Activated CD4-positive, alpha-beta T cell treated with anti-CD3 and anti-CD28 coated beads, Interleukin-2, amount 50 U/mL, for 16 hours (primary cell): ENCODE measurements around the gene EDNRA.
A peak's percentile ranks its signal among the peaks of the same experiment; 100 is the strongest.

Experiments used
- DNase-seq: peaks from one replicate; pipeline ENCODE4 v3.0.0-alpha.2; 2020

EDNRA gene

DNA sequence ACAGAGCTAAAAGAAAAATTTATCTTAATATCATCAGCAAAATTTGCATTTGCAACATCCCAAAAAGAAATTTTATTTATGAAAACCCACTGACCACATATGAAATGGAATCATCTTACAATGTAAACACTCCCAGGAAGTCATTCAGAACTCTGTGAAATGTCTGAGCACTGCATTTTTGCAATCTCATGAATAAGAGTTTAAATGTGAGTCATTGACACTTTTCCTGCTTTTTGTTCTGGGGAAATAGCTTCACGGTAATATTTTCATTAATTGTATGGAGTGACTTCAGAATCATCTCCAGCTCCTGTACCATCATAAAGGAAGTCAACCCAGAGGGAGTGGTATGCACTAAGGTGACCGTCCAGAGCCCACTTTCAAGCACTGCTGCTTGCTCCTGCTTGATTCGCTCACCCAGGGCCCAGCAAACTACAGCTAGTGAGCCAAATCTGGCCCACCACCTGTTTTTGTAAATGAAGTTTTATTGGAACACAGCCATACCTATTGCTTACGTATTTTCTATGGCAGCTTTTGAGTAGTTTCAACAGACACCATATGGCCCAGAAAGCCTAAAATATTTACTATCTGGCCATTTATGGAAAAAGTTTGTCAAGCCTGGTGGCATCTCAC is 17.2 kb downstream of the EDNRA start:
- no peak for DNase-seq

DNA sequence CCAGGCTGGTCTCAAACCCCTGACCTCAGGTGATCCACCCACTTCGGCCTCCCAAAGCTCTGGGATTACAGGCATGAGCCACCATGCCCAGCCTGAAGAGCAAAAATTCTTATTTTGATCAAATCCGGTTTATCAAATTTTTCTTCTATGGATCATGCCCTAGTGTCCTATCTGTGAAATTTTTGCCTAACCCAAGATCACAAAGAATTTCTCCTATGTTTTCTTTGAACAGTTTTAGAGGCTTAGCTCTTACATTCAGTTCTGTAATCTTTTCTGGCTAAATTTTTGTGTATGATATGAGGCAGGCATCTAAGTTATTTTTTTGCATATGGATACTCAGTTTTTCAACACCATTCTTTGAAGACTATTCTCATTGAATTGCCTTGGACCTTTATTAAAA is 27.4 kb downstream of the EDNRA start:
- no peak for DNase-seq

DNA sequence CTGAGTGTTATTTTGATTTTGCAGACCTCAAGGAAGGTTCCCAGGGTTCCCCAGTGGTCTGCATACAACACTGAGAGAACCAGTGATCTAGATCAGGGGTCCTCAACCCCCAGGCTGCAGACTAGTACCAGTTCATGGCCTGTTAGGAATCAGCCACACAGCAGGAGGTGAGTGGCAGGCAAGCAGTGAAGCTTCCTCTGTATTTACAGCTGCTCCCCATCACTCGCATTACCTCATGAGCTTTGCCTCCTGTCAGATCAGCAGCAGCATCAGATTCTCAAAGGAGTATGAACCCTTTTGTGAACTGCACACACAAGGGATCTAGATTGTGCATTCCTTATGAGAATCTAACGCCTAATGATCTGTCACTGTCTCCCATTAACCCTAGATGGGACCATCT is 28.5 kb downstream of the EDNRA start:
- no peak for DNase-seq

DNA sequence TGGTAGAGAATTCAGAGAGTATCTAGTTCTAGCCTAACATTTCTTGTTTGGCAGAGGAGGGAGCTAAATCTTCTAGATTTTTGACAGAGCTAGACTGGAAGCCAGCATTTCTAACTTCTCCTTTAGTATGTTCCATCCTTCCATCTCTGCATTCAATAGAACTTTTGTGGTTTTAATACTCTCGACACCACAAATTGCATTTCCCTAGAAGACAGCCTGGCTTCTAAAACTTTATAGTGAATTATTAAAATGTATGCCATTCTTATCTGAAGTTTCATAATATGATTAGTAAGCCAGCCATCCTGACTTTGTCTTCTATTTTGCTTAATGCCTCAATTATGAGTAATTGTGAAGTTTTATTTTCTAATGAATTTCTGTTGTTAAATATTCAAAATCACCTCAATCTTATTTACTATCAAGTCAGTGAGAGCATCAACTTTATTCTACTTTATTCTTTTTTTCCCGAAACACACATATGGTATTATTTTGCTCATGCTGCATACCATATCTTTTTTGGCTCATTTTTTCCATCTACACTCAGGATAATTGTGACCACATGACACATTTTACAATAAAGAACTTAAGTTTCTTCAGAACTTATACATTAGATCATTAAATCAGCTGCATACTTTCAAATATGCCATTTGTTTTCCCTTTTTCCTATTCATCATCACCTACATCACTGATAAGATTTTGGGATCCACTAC is 30.2 kb downstream of the EDNRA start:
- DNase-seq, result no peak

DNA sequence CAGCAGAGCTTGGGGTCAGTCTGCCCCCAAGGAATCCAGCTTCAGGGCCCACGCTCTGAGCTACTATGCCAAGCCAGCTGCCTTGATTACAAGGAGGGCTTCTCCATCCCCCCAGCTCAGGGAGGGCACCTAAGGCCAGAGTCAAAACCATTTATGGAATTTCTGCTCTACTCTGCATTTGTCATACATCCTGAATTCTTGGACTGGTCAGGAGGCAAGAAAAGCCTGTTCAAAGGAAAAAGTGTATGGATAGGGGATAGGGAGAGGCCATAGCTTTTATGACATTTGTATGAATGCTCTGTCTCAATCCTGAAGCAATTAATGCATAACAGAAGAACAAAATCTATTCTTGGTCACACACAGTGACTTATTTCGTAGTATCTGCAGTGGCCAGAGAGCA is 32.2 kb downstream of the EDNRA start:
- DNase-seq, result no peak

DNA sequence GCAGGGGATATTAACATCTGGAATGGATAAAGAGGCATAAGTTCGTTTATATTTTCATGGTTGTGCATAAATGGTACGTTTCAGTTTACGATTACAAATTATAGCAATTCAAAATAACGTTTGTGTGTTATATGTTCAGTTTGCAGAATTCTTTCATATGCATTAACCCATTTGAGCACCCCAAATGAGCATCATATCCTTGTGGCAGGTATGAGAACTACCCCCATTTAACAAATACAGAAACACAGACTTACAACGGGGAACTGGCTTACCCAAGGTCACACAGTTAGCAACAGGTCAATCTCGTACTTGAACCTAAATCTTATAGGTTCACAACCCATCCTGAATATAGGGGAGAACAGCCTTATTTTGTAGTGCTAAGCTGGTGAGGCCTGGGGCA is 33.1 kb downstream of the EDNRA start:
- DNase-seq, result no peak

DNA sequence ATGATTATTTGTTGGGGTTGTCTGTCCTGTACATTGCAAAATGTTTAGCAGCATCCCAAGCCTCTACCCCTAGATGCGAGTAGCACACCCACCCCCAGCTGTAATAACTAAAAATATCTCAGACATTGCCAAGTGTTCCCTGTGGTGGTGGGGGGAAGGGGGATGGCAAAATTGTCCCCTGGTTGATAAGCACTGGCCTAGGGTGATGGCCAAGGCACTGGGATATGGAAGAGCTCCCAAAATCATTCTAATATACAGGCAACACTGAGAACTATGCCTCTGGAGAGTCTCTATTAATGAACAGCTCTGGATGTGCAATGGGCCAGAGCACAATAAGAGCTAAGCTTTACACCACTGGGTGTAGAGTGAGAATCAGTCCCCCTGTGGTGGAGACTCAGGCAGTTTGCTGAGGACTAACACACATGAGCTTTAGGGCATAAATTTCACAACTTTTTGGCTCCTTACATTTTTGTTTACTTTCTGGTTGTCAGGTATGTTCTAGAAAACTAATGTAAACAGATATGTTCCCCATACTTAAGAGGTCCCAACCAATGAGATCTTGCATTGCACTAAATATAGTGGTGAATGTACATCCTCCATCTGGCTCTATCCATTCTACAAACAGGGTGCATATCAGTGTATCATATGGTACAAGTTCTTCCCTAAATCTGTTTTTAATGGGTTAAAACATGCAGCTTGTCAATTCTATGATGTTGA is 34.5 kb downstream of the EDNRA start:
- DNase-seq, result no peak

DNA sequence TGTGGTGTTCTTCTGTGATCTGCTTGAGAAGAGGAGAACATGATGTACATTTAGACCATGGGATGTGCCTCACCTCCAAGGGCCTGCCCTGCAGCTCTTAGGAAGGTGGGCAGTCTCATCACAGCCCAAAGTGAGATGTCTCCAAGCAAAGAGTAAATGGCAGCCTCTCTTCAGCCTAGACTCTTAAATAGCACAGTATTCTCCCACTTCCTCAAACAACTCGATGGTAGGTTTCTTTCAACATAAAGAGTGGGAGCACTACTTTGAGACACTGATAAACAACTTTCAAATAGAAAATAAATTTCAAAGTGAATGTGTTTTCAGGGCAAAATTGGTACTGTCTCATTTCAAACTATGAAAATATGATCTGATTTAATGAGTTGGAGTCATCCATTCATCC is 35.2 kb downstream of the EDNRA start:
- DNase-seq, result no peak

DNA sequence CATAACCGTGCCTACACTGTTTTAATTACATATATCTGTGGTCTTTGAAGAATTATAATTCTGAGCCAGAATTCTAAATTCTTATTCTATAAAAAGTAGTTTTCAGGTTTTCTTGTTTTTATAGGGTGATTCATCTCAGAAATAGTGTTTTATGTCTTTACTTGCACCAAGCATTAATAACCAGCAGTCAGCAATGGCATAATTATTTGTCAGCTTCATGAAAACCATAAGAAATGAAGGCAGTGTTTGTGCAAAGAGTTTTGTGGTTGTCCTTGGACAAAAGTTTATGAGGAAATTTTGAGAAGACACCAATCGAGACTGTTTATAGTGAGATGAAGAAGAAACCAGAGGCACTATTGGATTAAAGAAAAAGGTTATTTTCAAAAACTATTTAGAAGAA is 37.2 kb downstream of the EDNRA start:
- DNase-seq, result no peak

DNA sequence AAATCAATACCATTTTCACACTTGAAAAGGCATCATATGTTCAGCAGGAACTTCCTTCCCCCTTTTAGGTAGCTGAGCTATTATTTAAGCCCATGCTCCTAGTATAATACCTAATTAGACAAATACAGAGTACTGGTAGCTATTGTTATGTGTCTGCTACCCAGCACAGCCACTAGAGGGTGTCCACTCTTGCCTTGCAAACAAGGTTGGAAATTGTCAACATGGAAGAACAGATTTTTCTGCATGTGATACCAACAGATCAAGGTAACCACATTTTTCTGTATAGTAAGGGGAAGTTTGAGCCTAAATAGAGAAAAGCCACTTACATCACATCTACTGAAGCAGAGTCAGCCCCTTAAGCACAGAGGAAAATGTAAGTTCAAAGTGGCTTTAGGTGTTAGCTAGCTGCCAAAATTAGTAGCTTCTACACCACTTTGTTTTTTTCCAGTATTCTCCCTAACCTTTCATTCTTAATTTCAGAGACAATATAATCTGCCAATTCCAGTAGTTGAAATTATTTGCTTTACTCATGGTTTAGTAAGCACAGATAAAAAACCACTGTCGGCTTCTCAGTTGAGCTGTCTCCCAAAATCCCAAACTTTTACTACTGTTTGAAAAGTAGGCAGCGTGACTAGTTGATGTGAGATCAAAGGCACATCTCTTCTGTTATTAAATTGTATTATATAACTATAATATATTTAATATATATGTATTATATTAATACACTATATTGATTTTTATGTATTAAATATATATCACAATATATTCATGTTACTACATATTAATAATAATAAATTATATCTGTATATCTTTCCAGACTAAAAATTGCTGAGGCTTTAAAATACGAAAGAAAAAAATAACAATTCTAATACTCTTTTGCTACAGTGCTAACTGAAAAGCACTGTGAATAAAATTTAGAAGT is 38.2 kb downstream of the EDNRA start:
- DNase-seq, result peak; percentile 59

DNA sequence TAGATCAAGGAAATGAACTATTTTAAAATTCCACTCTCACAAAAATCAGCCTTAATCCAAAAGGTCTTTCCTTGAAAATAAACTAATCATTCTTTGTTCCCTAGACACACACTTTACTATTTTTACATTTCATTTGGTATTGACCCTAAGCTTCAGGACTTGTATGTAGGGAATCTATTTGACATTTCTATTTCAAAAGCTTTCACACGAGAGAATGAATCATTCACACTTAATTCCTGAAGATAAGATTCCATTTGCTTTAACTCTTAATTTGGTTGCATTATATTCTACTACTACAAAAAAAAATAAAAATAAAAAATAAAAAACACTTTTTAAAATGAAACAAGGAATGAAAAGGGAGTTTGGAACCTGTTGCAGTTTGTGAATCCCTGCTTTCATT is 43.7 kb downstream of the EDNRA start:
- no peak for DNase-seq

DNA sequence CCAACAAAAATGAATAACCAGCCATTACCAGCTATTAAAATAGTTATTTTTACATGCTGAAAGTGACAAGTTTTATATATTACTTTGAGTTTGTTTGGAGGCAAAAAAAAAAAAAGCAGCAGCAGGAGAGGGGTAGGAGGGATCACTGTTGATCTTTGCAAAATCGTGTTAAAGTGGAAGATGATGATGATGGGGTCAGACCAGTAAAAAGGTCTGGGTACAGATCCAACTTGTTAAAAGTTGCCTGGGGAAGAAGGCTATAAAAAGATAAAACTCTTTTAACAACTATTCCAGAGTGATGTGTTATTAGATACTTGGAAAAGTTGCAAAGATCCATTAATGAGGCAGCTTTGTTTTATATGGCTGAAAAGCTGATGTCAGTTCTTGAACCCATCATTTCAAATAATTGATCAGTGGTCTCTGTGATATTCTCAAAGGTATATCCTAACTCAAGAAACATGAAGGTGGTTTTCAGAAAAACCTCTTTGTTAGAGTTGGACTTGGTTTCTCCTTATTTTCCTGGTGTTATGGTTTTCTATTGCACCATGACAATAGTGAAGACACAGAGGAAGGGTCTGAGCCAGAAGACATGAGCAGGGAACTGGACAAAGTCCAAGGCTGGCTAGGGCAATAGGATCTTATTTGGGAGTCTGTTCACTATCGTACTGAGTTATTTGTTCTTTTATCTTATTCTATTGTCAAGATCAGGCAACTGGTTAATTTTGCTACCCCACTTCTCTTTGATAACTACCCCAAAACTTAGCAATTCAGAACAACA is 44.8 kb downstream of the EDNRA start:
- DNase-seq, result no peak

DNA sequence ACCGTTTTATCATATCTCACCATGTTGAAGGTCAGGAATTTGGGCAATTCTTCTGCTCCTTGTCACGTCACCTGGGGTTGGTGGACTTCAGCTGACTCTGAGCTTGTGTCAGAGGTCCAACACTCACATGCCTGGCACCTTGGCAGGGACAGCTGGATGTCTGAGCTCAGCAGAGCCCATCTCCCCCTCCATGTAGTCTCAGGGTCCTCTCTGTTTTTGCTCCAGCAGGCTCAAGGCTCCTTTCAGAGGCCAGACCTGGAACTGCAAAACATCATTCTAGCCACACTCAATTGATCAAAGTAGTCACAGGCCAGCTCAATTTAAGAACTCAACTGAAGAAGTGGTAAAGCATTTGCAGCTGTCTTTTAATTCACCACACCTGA is 45.4 kb downstream of the EDNRA start:
- no peak for DNase-seq

DNA sequence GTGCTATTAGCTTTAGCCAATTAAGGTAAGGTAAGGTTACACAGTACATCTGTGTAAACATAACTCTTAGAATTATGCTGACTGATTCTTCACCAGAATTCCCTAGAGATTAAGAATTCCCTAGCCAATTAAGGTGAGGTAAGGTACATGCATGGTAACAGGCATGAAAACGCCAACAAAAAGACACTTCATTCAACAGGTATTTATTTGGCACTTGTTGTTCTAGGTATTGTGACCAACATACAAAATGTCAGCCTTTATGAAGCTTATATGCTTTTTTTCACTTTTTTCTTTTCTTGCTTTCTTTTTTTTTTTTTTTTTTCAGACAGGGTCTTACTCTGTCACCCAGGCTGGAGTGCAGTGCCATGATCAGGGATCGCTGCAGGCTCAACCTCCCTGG is 47.2 kb downstream of the EDNRA start:
- no peak for DNase-seq

DNA sequence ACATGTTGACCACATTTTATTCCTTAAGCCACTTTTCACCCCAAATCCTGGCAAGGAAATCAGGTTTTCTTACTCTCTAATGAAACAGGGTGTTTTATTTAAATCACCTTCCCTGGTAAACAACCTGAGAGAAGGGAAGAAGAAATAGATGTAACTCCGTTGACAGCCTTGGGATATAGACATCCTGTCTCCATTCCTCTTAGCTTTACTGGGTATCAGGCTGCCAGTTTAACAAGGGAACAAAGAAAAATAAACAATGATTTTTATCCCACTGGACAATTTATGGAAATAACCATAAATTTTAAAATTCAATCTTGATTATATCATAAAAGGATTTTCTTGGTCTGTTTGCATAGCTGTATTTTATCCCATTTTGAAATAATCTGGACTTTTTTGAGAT is 49.2 kb downstream of the EDNRA start:
- no peak for DNase-seq

DNA sequence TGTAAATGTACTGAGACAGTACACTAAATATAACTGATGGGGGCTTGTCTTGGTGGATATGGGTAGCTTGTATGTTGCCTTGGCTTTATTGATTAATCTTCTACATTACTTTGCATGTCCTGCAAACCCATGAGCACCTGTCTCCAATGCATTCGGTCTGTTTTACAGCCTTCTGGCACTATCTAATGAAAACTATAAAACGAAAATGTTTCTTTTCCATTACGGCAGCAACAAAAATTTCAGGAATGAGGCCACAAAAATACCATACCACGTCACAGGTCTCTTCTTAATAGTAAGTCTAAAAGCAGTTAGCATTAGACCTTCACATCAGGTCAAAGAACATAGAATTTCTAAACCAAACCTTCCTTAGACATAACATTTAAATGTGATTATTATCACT is 49.8 kb downstream of the EDNRA start:
- DNase-seq, result no peak

DNA sequence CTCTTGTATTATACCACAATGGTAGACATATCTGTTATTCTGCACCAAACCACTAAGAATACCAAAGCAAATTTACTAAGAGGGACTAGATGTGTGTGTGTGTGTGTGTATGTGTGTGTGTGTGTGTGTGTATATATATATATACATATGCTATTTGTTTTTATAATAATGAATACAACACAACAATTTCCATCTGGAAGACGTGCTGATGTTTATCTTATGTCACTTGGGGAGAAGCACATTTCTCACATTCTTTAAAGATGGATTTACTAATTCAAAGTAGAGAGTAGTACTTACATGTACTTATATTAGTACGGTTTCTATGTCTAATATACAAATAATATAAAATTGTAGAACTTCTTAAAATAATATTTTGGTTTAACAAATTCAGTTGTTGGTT is 52.0 kb downstream of the EDNRA start:
- no peak for DNase-seq

DNA sequence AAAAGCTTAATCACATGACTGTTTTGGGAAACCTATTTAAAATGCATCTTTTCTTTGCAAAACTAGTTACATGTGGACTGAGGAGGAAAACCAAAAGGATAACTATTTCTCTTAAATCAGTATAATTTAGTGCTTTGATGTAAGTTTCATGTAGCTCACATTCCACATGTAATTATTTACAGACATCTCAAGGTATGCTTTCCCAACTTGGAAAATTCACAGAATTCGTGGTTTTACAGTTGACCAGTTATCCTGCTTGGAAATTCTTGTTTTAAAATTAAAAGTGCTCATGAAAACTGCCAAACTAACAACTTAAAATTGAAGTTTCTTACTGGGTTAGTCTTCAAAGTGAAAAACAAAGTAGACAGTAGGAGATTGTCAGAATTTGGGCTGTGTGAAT is 52.4 kb downstream of the EDNRA start:
- no peak for DNase-seq

DNA sequence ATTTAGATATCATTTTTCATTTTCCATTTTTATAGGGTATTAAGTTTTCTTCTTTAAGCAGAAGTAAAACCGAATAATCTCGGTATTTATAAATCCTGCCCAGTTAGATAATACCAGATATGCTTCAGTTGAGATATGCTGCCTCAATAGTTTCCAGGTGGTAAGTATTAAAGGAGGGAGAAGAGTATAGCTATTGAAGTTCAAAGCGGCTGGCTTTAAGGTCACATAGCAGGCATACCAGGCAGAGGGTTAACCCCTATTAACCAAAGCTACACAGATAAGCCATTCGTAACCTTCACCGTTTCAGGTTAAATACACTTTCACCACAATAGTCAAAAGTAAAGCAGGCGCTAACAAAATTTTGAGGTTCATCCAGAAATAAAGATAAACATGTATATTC is 54.2 kb downstream of the EDNRA start:
- no peak for DNase-seq

DNA sequence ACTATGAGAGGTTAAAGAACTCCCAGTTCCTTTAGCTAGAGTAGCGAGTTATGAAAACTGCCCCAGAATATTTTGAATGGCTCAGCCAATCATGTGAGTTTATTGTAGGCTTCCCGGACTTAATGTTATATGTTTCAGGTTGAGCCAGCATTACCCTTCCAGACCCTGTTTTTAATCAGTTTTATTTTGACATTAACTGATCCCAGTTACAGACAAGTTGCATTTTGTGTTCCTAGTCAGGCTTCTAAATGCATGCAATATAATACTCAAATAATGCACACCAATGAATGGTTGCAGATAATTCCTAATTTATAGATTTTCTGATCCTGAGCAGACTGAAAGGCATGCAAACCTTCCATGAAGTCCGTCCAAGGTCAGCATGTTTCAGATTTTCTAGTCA is 57.8 kb downstream of the EDNRA start:
- DNase-seq, result no peak

DNA sequence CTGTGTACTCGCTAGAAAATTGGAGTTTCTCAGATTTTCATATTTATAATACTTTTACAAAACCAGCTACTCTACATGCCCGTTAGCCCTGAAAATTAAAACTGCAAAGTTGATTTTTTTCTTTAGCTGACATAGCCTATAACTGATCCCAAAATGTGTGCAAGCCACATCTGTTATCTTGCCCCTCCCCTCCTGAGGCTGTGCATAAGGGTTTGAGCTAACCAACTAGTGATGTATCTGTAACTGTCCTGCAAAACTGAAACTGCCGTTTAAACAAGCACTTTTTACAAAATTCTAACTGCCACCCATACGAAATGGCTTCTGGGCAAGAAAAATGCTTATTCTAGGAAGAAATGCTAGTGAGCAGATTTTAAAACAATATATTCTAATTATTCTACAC is 59.1 kb downstream of the EDNRA start:
- no peak for DNase-seq

DNA sequence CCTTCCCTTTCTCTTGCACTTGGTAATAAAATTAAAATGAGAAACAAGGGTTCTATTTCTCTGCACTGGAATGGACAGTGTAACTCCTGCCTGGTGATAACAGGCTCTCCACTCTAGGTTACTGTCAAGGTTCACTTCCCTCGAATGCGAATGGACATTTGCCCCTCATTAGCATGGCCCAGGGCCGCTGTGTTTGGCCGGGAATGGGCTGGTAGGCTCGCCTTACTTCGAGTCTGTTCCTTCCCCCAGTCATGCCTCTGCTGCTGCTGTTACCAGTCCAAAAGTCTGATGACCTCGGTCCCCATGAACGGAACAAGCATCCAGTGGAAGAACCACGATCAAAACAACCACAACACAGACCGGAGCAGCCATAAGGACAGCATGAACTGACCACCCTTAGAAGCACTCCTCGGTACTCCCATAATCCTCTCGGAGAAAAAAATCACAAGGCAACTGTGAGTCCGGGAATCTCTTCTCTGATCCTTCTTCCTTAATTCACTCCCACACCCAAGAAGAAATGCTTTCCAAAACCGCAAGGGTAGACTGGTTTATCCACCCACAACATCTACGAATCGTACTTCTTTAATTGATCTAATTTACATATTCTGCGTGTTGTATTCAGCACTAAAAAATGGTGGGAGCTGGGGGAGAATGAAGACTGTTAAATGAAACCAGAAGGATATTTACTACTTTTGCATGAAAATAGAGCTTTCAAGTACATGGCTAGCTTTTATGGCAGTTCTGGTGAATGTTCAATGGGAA is 61.5 kb downstream of the EDNRA start:
- DNase-seq, result no peak
